HCEC 1CT (cell line): ENCODE measurements around the gene RNFT2.

Experiments used
- DNase-seq: peaks from one replicate; pipeline ENCODE4 v3.0.0-alpha.2; 2017

The RNFT2 gene

DNA sequence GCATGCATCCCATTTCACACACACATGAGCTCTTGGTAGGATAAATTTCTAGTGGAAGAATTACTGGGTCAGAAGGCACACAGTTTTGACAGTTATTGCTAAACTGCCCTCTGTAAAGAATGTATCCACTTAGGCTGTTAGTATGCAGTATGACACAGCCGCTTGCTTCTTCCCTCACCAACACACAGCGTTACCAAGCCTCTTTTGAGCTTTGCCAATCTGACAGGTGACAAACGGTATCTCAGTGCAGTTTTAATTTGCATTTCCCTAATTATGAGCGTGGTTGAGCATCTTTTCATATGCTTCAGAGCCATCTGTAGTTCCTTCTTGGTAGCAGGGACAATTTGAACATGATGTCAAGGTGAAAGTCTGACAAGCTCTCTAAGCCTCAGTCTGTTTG lies 100.2 kb downstream of the RNFT2 start:
- no peak for DNase-seq

DNA sequence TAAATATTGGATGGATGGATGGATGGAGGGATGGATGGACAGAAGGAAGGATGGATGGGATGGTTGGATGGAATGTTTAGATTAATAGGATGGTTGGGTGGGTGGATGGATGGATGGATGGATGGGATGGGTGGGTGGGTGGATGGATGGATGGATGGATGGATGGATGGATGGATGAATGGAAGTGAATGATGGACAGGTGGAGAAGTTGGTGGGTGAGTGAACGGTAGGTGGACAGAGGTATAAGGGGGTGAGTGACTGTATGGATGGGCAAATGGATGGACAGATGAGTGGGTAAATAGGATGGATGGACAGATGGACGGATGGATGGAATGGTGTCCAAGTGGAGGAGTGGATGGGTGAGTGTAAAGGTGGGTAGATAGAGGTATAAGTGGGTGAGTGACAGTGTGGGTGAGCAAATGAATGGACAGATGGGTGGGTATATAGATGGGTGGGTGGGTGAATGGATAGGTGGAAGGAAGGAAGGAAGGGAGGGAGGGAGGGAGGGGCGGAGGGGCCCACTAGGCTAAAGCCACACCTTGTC lies 101.2 kb downstream of the RNFT2 start:
- no peak for DNase-seq

DNA sequence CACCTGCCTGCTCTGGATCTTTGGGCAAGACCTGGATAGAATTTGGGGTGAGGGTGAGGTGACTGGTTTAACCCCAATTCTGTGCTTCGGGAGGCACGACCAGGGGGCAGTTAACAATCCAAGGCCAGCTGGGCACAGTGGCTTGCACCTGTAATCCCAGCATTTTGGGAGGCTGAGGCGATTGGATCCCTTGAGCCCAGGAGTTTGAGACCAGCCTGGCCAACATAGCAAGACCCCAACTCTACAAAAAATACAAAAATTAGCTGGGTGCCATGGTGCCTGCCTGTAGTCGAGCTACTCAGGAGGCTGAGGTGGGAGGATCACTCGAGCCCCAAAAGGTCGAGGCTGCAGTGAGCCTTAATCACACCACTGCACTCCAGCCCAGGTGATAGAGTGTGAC lies 105.0 kb downstream of the RNFT2 start:
- no peak for DNase-seq

DNA sequence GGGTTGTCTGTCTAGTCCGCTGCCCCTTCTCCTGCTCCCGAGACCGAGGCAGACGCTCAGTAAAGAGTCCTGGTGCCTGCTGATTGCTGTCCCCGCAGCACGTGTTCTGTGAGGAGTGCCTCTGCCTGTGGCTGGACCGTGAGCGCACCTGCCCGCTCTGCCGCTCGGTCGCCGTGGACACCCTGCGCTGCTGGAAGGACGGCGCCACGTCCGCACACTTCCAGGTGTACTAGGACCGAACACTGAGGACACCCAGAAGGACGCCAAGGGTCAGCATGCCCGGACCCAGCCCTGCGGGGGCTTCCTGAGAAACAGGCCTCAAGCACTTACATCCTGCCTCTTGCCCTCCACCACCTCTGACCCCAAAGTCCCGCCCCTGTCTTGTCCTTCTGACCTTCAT lies 111.1 kb downstream of the RNFT2 start:
- DNase-seq: no peak

DNA sequence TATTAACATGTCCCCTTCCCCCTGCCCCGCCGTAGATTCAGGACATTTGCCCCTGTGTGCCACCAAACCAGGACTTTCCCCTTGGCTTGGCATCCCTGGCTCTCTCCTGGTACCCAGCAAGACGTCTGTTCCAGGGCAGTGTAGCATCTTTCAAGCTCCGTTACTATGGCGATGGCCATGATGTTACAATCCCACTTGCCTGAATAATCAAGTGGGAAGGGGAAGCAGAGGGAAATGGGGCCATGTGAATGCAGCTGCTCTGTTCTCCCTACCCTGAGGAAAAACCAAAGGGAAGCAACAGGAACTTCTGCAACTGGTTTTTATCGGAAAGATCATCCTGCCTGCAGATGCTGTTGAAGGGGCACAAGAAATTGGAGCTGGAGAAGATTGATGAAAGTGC lies 114.2 kb downstream of the RNFT2 start:
- DNase-seq: no peak

DNA sequence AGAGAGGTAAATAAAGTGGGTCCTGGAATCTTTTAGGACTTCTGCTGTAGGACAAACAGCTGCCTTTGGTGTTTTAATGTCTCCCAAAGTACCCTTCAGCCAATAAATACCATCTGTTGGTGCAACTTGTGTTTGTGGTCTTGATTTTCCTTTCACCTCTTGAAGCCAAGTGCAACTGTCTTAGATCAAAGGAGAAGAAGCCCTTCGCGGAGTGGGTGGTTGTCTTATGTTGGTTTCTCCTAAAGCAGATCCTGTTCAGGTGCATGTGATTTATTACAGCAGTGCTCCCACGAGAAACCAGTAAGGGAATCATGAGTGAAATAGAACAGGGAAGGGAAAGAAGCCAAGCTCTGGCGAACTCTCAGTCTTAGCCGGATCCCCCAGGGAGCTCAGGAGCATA lies 115.4 kb downstream of the RNFT2 start:
- DNase-seq: no peak

DNA sequence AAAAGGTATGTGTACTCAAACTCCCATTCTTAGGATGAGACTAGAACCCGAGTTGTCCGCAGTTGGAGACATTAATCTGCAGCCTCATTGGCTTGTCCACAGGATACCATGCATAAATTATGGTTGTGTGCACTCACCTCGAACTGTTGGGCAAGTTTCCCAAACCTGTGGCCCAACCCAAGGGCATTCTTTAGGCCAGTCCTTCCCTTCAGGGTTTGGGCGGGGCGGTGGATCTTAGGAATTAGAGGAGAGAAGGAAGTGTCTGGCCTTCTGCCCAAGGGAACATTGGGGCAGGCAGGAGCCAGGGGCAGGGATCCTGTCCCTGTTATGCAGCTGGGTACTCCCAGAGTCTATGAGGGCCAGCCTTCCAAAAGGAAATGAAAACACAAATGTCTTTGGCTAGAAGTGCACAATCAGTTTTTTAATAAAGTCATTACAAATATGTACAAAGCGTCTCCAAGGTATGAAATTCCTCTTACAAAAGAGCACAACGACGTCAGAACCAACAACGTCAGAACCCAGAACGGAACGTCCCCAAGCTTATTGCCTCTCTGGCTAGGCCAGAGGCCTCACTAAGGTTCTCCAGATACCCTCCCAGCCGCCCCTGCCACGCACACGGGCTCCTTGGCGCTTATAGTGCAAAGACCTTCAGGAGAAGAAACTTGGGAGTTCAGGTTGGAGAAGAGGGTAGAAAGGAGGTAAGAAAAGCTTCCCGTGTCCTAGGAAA lies 117.8 kb downstream of the RNFT2 start:
- DNase-seq: no peak

DNA sequence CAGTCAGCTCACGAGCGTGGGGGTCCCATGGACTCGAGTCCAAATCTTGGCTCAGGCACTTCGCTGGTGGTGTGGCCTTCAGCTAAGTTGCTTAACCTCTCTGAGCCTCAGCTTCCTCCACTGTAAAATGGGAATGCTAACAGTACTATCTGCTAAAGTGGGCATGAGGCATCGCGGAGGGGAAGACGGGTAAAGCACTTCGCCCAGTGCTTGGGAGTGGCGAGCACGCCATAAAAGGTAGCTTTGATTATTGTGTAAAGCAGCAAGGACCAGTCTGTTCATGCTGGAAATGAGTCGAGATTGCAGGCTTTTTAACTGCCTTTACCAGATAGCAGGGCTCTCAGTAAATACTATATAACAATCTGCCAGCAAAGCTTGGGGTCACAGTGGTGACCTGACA lies 118.6 kb downstream of the RNFT2 start:
- no peak for DNase-seq

DNA sequence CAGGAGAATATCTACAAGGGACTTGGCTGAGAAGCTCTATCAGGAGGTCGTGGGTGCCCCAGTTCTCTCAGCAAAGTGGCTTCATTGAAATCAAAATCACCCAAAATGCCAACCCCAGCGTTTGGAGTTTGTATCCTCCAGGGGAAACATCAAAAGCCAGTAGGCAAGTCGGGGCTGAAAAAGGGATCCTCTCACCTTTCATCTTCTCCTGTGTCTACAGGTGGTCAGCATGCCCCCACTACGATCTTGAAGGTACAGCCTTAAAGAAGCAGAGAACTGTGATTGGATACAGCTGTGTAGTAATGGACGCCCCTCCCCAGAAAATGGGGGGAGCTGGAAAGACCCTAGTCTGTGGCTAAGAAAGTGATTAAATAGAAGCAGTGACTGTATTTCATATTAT lies 121.0 kb downstream of the RNFT2 start:
- no peak for DNase-seq

DNA sequence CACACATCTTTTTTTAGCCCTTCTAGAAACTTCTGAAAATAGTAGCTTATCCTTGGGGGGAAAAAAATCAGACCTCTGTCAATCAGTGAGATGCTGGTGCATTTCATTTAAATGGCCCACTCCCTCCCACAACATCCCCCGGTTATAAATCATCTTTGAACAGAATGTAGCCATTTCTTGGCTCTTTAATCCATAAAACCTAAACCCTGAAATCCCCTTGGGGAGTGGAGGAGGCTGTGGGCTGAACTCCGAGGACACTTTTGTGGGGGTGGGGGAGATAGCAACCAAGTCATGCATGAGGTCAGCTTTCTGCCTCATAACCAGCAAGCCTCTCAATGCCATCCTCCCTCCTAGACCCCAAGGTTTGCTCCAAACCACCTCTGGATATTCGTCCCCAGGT lies 122.1 kb downstream of the RNFT2 start:
- no peak for DNase-seq

DNA sequence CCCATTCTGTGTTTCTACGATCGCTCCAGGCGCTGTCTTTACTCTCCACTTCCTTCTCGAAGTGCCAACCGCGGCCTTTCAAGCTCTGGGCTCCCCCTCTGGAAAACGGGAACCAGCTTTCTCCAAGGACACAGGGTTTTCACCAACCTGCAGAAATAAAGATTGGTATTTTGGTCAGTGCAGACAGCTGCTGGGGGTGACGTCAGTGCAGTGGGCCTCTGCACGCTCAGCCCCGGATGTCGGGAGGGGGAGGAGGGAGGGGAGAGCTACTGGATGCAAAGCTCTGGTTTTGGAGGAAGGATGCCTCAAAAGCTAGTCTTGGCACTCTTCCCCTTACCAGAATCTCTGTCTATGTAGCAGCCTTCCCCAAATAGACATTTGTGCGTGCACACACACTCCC lies 123.2 kb downstream of the RNFT2 start:
- DNase-seq: peak; percentile 86

DNA sequence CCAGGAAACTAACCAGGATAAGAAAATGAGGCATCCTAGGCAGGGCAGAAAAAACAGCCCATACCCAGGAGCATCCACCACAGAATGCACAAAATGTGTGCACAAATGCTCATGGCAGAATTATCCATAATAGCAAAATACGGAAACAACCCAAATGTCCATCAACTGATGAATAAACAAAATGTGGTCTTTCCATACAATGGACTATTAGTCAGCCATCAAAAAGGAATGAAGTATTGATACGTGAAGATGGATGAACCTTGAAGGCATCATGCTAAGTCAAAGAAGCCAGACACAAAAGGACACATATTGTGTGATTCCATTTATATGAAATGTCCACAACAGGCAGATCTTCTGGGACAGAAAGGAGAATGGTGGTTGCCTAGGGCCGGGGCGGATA lies 124.1 kb downstream of the RNFT2 start:
- no peak for DNase-seq

DNA sequence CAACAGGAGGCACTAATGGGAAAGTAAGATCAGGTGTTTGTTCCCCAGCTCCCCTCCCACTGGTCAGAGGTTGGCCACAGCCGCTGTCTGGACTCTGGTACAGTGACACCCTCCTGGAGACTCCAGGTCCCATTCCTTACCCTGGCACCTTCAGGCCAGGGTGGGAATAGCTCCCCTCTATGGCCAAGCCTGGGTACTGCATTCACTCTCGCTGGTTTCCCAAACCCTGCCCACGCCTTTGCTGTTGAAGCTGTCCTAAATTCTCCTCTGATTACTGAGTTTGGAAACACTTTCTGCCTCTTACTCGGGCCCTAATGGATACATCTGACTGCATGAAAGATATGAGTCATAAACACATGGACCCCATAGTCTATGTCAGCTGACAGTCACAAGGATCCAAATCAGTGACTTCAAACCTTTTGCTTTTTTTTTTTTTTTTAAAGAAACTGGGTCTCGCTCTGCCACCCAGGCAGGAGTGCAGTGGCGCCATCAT lies 125.2 kb downstream of the RNFT2 start:
- DNase-seq: peak; percentile 92

DNA sequence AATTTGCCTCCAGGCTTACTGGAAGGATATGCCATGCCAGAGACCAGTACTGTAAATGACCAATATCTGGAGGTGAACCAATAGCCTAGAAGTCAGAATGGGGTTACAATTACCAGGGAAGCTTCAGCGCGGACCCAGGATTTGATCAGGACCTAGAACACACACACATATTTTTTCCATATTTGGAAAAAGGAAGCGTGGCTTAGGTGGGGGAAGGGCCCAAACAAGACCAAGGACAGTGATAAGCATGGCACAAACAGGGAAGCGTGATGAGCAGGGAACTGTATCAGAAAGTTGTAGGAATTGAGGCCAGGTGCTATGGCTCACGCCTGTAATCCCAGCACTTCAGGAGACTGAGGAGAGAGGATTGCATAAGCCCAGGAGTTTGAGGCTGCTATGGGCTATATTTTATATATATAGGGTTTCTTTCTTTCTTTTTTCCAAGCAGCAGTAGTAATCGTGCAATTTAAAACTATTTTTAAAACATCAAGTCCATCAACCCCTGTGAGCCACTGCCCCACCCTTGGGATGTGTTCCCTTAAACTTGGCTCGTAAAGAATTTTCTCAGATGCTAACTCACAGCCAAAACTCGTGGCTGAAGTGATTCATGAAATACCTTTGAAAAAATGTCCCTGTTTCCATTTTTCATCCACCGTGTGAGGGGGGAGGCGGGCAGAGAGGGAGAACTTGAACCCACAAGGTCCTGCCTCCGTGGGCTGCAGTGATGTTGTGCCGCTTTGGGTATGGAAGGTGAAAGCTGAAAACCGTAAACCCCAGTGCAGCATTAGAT lies 126.5 kb downstream of the RNFT2 start:
- peak; percentile 92 for DNase-seq

DNA sequence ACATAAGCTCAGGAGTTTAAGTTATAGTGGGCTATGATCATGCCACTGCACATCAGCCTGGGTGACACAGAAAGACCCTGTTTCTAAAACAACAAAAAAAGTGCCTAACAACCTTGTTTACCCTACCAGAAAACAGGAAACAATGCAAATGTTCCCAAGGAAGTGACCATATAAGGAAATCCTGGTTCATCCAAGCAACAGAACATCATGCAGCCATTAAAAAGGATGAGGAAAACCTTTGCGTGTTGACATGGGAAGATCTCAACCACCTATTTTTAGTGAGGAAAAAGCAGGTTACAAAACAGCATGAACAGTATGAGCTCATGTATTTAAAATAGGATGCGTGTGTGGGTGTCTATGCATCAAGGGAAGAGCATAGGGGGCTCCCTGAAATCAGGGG lies 129.4 kb downstream of the RNFT2 start:
- DNase-seq: no peak

DNA sequence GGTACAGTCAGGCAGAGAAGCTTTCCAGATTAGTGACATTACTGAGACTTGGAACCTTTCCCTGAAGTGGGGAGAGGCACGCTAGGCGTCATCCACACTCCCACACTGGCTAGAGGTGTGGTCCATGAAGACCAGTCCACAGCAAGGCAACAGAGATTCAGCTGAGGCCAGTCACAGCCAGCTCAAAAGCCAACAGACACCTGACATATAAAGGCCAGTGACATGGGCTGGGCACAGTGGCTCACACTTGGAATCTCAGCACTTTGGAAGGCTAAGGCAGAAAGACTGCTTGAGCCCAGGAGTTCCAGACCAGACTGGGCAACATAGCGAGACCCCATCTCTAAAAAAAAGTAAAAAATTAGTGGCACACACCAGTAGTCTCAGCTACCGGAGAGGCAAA lies 132.2 kb downstream of the RNFT2 start:
- DNase-seq: no peak

DNA sequence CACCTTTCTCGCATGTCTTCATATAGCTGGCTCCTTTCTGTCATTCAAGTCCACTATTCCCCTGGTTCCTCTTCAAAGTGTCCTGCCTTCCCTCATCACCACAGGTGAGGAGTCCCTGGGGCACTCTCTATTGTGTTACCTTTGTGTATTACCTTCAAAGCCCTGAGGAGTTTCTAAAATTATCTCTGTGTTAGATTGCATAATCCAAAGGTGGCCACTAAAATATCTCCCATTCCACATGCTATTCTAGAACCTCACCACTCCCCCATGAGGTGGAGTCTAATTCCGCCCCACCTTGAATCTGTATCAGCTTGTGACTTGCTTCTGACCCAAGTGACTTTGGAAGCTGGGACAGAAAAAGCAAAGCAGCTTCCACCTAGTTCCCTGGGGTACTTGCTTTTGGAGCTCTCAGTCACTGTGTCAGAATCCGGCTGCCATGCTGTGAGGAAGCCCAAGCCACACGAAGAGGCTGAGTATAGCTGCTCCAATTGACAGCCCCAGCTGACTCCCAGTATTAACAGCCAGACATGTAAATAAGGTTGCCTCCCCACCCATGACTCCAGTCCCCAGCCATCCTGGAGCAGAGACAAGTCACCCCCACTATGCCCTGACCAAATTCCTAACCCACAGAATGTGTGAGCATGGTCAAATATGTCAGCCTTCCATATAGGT lies 136.3 kb downstream of the RNFT2 start:
- no peak for DNase-seq

DNA sequence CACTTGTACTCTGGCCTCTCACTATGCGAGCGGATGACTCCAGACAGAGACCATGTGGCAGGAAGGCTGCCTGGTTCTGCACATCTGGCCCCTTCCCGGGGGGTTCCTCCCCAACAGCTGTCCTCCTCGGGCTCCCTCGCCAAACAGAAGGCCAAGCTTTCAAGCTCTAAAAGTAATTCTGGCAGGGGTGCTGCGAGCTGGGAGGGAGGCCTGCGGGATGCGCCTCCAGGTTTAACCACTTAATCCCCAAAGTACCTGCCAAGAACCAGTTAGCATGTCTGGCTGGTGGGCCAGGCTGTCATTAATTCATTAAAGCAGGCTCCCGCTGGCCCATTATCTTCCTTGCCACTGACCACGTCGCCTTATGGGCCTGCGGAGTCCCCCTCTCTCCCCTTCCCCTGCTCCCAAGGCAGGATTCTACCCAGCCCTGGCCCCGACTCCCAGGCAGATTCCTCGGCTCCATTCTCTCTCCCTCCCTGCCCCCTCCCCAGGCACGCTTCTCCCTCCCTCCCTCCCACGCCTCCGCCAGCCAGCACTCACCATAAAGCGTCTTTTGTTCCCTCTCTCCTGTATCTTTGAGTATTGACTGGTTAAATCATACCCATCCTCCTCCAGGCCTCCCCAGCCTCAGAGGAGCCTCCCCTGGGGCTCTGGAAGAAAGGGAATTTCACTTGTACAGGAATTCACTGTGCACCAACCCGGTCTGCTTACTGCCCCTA lies 138.2 kb downstream of the RNFT2 start:
- DNase-seq: no peak

DNA sequence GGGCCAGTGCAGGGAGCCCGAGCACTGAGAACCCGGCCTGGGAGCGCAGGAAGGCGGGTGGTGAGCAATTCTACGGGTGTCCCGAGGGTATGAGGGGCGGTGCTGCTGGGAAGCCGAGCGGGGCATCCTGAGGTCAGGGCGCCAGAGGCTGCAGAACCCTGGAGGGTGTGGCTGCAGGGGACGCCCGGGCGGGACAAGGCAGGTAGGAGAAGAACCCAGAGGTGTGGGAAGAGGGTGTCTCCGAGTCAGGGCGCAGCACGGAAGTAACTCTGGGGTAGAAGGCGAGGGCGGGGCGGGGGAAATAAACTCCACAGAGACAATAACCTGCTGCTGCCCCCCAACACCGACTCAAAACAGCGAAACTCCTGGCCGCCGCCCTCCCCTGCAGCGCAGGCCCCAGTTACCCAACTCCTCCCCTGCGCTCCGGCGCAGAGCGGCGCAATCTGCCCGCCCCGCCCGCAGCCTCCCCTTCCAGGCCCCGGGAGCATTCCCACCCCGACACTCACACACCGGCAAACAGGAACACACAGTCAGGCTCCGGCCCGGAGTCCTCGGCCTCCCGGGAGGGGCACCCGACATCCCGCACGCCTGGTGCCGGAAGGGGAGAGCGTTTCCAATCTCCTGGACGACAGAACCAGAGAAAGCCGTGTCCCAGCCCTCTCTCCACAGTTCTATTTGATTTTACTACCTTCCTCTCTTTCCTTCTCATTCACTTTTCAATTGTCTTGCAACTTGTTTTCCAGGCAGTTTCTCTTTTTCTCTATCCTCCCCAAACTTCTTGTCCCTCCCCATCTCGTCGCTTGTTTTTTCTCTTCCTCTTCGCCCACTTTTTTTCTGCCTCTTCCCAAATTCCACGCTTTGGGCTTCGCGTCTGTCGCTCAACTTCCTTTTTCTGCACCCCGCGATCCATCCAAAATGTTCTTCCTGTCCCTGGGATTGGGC lies 140.7 kb downstream of the RNFT2 start:
- DNase-seq: peak; percentile 18

DNA sequence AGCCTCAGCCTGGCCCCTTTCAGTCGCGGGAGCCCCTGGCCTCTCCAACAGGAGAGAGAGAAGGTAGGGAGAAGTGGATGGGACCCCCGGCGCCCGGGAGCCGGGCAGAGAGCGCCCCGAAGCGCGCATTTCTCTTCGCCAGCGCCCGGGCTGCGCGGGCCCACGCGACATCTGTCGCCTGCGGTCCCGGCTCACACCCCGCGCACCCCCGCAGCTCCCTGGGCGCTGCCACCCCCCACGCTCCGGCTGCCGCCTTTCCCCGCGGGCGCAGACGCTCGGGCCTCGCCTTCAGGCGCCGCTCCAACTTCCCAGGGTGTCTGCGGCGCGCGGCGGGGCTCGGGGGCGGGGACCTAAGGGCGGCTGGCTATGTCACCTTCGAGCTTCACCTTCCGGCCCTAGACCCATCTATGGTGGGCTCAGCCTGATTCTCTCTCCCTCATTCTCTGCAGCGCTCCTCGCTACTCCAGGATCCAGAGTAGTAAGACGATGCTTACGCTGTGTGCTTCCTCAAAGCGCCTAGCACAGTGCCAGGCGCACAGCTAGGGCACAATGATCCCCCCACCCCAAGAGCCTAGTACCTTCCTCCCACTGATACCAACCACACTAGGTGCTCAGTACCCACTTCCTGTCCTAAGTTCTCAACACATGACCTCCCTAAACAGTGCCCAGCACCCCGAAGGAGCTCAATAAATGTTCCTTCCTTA lies 141.5 kb downstream of the RNFT2 start:
- no peak for DNase-seq

DNA sequence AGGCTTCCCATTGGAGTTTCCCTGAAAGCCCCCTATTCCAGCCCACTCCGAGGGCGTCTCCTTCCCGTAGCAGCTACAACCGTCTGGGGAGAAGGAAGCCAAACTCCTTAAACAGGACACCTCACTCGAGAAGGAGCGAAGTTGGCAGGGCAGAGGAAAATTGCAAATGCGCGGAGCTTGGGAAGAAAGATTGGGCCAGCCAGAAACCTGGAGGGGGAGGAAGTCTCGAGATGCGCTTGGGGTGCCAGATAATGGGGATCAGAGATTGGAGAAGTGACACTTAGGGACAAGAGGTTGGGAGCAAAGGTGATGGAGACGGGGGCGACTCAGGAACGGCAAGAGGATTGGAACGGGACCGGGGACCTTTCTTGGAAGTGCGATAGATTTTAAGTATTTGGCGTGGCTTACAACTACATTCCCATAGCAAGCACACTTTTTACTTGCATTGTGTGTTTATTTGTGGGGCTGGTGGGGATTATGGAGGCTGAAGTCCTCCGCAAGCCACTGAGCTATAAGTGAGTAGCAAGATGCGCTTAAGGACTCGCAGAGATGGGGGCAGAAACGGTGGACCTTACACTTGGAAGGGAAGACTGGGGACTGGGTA lies 142.2 kb downstream of the RNFT2 start:
- no peak for DNase-seq
